GM23248 (cell line): ENCODE results near the gene AADACL4.

Source experiments
- EZH2 ChIP-seq: fragments of 200-600 bp; sonication (generic); IDR thresholded peaks from 2 replicates; pipeline ENCODE4 v1.6.1; 2018; ENCODE audit warnings: antibody characterized with exemption, mild to moderate bottlenecking; ENCODE audit not compliant: insufficient read depth, poor library complexity, severe bottlenecking
- EZH2phosphoT487 ChIP-seq: fragments of 200-600 bp; sonication (generic); IDR thresholded peaks from 2 replicates; pipeline ENCODE4 v1.6.1; 2018; ENCODE audit warnings: antibody characterized with exemption, moderate library complexity, mild to moderate bottlenecking, low read depth; ENCODE audit not compliant: insufficient read depth

- no peak for TF ChIP-seq EZH2phosphoT487
- no peak for TF ChIP-seq EZH2
These were observed 32.9 kb upstream of the AADACL4 start for GRCh38 chr1:12610941-12611340.
